Fibroblast of villous mesenchyme (primary cell): ENCODE data around the gene GDNF. TPM values are rescaled to one million over a fixed set of nuclear protein-coding genes. Genes with fewer than 3 reads are reported as not detected.

Experiments
- DNase-seq: peaks from one replicate; pipeline ENCODE4 v3.0.0-alpha.2; 2010; ENCODE audit warnings: low read depth
- H3K4me3 ChIP-seq: 2 replicates; pipeline ENCODE4 v1.5.1; 2011; ENCODE audit warnings: low read depth, mild to moderate bottlenecking, low read length
- total RNA-seq: library from RNA; depleted of rRNA; stranded (reverse); fragments of >200 nt; gene quantifications from 2 replicates; pipeline ENCODE4 v1.2.3, GENCODE V29; 2012
- TF ChIP-seq, protein P1 (sequence below): IDR thresholded peaks from 2 replicates; pipeline ENCODE4 v1.5.1; 2012; ENCODE audit warnings: low read depth, mild to moderate bottlenecking, low read length; ENCODE audit not compliant: insufficient read depth

The GDNF gene
- total RNA-seq, 1 donor: 0.43 TPM

DNA sequence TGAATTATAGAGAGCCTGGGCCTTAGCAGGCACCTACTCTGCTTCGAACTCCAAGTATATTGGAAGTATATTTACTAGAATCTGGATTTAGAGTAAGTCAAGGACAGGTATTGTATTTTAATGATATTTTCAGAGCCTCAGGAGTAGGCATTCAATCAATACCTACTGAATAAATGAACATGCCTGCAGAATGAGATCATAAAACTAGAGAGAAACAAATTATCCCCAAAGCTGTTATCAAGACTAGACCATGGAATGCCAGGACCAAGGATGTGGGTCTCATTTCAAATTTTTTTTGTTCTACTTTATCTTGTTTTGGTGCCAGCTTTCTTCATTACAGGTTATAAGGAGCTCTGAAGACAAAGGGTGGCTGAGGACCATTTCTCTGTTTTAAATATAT is 66.0 kb downstream of the GDNF start:
- H3K4me3 ChIP-seq: no peak overlapping the region
- TF ChIP-seq, protein P1, sequence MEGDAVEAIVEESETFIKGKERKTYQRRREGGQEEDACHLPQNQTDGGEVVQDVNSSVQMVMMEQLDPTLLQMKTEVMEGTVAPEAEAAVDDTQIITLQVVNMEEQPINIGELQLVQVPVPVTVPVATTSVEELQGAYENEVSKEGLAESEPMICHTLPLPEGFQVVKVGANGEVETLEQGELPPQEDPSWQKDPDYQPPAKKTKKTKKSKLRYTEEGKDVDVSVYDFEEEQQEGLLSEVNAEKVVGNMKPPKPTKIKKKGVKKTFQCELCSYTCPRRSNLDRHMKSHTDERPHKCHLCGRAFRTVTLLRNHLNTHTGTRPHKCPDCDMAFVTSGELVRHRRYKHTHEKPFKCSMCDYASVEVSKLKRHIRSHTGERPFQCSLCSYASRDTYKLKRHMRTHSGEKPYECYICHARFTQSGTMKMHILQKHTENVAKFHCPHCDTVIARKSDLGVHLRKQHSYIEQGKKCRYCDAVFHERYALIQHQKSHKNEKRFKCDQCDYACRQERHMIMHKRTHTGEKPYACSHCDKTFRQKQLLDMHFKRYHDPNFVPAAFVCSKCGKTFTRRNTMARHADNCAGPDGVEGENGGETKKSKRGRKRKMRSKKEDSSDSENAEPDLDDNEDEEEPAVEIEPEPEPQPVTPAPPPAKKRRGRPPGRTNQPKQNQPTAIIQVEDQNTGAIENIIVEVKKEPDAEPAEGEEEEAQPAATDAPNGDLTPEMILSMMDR: no peak
- no peak for DNase-seq

DNA sequence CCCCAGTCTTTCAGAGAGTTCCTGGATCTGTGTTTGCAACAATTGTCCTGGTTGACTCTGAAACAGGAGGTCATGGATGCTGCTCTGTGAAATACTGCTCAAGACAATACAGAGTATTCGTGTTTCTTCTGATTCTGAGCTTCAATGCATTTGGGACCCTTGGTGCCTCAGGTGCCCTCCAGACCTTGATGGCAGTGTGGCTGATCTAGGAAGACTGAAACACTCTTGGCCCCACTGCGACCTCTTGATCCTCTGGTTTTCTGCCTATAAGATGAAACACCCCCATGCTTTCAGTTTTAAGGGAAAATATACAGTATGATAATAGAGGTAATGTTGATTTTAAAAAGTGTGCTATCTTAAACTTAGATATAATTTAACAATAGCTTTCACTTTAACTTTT is 67.6 kb downstream of the GDNF start:
- no peak overlapping the region for H3K4me3 ChIP-seq
- DNase-seq: no peak
- TF ChIP-seq, protein P1: no peak

DNA sequence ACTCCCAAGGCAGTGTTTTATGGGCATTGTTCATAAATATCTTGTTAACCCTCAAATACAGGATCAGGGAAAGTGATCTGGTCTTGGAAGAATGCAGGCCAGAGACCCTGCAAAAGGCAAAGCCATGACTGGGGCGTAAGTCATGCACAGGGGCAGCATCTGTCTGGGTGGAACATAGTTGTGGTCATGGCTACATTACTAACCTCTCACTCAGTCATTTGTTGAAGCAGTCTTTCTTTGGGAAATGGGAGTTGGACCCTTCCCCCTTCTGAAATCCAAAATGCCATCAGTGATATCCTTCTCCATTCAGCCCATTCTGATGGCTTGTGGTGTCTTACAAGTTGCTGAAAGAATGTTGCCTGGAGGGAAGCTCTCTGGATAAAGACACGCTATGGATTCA is 68.1 kb downstream of the GDNF start:
- H3K4me3 ChIP-seq: no peak overlapping the region
- DNase-seq: peak; percentile 98

DNA sequence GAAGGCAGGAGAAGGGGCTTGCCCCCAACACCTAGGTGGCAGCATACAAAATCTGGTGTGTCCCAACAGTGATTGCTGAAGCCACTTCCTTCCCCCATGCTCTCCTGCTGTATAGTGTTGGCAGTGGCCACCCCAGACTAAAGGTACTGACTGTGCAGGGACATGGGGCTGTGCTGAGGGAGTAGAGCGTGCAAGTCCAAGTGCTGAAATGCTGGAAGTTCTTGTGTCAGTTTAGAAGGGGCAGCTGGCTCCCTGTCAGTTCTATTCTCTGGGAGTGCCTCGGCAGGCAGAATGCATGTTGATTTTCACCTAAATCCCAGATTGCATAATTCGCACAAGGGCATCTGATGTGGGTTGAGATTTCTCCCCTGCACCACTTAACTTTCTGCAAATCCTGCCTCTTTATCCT is 68.6 kb downstream of the GDNF start:
- H3K4me3 ChIP-seq: no peak overlapping the region
- no peak for DNase-seq
- TF ChIP-seq, protein P1: no peak

More for the DNA sequence above, 68.1 kb downstream of the GDNF start:
- TF ChIP-seq, protein P1: no peak

DNA sequence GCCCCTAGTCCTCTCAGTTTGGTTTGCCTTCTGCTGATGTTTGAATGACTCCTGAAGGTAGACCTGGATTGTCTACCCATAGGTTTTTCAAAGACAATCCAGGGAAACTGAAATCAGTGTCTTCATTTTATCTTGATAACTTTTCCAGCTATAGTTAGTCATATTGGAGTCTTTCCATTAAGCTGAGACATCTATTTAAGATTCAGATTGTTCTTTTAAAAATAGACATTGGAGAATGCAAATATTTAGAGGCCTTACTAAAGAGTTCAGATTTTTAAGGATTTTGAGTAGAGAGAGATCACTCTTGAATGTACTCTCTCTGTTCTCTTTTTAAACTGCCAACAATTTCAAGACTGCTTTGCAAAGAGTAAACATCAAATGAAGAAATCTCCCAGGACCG is 69.1 kb downstream of the GDNF start:
- TF ChIP-seq, protein P1: no peak
- no peak overlapping the region for H3K4me3 ChIP-seq
- DNase-seq: no peak

DNA sequence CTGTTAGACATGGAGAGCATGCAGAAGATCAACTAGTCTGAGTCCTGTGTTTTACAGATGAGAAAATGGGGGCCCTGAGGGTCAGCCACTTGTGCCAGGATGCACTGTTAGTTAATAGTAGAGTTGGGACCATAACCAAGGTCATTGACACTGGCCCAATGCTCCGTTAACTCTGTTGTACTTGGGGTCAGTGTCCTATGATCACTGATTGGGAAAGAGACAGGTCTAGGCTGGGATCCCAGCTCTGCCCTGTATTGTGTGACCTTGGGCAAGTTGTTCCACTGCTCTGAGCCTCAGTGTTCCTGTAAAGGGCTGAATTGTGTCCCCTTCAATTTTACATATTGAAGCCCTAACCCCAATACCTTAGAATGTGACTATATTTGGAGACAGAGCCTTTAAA is 70.0 kb downstream of the GDNF start:
- no peak for DNase-seq
- no peak overlapping the region for H3K4me3 ChIP-seq
- TF ChIP-seq, protein P1: no peak

DNA sequence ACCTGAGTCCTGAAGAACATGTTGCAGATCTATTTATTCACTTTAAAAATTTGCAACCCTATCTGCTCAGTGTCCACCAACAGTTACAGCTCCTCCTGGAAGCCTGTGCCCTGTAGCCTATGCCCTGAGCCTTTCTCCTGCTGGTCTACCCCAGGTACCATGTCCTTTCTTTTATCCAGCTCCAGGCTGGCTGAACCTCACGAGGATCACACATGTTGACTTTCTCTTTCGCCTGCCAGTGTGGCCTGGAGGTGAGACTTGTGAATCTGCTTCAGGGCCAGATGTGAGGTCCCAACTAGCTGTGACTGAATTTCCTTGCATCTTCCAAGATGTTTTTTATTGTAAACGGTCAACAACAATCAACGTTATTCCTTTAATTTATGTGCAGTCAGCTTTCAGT is 70.7 kb downstream of the GDNF start:
- H3K4me3 ChIP-seq: no peak overlapping the region
- TF ChIP-seq, protein P1: no peak
- DNase-seq: no peak
